Measurements from ENCODE around the gene CTNND1.
"Not testable (repeated sequence)": the region's sequence is repeated elsewhere in the genome, so short reads cannot be mapped to it uniquely, and the experiment has no call there.

Gene CTNND1, protein sequence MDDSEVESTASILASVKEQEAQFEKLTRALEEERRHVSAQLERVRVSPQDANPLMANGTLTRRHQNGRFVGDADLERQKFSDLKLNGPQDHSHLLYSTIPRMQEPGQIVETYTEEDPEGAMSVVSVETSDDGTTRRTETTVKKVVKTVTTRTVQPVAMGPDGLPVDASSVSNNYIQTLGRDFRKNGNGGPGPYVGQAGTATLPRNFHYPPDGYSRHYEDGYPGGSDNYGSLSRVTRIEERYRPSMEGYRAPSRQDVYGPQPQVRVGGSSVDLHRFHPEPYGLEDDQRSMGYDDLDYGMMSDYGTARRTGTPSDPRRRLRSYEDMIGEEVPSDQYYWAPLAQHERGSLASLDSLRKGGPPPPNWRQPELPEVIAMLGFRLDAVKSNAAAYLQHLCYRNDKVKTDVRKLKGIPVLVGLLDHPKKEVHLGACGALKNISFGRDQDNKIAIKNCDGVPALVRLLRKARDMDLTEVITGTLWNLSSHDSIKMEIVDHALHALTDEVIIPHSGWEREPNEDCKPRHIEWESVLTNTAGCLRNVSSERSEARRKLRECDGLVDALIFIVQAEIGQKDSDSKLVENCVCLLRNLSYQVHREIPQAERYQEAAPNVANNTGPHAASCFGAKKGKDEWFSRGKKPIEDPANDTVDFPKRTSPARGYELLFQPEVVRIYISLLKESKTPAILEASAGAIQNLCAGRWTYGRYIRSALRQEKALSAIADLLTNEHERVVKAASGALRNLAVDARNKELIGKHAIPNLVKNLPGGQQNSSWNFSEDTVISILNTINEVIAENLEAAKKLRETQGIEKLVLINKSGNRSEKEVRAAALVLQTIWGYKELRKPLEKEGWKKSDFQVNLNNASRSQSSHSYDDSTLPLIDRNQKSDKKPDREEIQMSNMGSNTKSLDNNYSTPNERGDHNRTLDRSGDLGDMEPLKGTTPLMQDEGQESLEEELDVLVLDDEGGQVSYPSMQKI

DNA sequence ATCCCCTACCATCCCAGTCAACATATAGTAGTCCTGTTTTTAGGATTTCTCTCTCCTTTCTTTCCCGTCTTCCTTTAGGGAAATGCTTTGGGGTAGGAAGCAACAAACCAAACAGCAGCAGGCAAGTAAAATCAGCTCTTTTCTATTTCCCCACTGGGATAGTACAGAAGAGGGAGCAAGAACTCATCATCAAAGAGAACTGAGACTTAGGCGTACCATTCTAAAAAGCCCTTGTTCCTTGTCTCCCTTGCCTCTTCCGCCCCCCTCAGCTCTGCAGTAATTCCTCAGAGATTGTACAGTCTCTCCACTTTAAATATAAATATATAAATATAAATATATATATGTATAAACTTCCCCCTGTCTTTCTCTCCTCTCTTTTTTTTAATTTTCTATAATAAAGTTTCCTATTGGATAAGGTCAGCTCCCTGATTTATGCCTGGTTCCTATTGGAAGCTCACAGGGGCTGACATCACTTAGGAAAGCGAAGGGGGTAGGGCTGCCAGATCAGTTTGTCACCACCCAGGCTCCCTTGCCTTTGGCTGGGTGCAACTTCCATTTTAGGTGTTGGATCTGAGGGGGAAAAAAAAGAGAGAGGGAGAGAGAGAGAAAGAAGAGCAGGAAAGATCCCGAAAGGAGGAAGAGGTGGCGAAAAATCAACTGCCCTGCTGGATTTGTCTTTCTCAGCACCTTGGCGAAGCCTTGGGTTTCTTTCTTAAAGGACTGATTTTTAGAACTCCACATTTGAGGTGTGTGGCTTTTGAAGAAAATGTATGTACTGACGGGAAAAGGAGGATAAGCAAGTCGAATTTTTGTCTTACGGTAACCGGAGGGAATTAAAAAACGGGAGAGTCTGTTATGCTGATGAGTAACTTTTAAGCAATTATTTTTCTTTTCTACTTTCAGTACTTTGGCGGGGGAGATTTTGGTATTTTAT lies at the start of gene CTNND1:
TSS of gene CTNND1 (plus strand) at position 502 of the 934 bp plus-strand sequence. CDS start 29,677 bp downstream, outside the sequence.
- peak; percentile 96 for DNase-seq (ENCODE audit: low spot score)

DNA sequence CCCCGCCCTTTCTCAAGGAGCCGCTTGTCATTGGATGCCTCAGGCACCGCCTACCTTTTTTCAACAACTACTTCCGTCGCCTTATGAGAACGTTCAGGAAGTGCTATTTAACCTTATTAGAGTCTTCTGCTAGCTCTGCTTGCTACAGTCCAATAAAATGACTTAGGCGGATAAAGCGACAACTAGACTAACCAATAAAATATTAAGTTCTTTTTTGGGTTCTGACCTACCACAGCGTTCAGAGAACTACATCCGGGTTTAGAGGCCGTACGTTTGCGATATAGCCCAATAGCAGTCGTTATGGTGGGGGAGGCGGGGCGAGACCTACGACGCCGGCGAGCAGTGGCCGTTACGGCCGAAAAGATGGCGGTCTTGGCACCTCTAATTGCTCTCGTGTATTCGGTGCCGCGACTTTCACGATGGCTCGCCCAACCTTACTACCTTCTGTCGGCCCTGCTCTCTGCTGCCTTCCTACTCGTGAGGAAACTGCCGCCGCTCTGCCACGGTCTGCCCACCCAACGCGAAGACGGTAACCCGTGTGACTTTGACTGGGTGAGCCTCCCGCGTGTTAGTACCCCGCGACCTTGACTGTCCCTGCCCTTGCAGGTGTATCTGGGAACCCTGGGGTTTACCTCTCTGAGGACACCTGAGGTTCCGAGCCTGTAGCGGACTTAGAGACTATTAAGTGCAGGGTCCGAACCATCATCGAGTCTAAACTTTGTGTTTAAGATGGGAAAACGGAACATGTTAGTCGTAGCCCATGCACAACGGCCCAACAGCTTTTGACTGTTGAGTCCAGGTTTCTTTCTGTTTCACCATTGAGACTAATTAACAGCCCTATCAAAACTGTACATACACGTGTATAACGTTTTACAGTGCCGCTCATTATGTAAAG lies 49.1 kb upstream of the CTNND1 start, which contains the start of gene TMX2:
TSS of gene TMX2 (plus strand) at position 338 of the 895 bp plus-strand sequence. CDS start at position 364, 26 bp downstream.
- DNase-seq (ENCODE audit: low spot score): peak; percentile 95

DNA sequence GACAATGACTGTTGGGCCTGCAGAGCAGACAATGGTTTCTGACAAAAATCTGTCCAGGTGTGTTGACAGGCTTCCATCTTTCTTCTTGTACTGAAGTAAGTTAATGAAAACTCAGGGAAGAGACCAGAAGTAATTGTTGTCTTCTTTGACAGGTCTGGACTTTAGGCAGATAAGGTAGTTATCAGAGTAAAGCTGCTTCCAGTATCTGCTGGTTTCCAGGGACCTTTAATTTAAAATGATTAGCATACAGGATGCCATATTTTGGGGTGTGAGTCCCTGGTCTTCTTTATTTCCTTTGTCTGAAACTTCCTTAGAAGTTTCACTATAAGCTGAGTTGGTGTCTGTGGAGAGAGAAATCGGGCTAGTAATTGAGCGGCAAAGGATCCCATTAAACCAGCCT lies 47.8 kb upstream of the CTNND1 start:
- DNase-seq (ENCODE audit: low spot score): no peak

GRCh38 chr11:57716726-57717125 lies 44.9 kb upstream of the CTNND1 start:
- not testable (repeated sequence) for DNase-seq (ENCODE audit: low spot score)

- no peak for DNase-seq (ENCODE audit: low spot score)
Observed at GRCh38 chr11:57727185-57727584, 34.4 kb upstream of the CTNND1 start.

GRCh38 chr11:57728829-57729228 lies 32.8 kb upstream of the CTNND1 start:
- DNase-seq (ENCODE audit: low spot score): no peak

DNA sequence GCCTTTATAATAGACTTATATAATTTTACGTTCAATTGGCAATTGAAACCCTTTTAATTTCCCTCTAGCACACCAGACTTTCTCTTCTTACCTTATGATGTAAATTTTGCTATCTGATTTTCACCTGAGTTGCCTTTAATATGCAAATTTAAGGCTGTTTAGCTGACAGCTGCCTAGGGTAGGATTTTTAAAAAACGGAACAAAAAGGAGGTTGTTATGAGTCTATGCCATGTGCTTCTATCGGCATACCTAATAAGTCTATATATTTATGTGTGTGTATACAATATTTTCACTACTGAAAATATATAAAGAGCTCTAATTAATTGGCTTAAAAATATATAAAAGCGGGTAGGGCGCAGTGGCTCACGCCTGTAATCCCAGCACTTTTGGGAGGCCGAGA lies 32.1 kb upstream of the CTNND1 start:
- no peak for DNase-seq (ENCODE audit: low spot score)

DNA sequence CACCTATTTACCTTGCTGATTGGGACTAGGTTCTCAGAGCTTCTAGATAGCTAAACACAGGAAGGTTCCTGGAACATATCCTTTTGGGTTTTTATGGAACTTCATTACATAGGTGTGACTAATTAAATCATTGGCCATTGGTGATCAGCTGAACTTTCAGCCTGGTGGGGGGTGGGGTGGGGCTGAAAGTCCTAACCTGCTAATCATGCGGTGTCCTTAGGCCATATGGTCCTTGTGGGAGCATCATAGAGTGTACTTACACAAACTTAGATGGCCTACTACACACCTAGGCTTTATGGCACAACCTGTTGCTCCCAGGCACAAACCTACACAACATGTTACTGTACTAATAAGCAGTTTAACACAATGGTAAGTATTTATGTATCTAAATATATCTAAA lies 28.9 kb upstream of the CTNND1 start:
- no peak for DNase-seq (ENCODE audit: low spot score)

DNA sequence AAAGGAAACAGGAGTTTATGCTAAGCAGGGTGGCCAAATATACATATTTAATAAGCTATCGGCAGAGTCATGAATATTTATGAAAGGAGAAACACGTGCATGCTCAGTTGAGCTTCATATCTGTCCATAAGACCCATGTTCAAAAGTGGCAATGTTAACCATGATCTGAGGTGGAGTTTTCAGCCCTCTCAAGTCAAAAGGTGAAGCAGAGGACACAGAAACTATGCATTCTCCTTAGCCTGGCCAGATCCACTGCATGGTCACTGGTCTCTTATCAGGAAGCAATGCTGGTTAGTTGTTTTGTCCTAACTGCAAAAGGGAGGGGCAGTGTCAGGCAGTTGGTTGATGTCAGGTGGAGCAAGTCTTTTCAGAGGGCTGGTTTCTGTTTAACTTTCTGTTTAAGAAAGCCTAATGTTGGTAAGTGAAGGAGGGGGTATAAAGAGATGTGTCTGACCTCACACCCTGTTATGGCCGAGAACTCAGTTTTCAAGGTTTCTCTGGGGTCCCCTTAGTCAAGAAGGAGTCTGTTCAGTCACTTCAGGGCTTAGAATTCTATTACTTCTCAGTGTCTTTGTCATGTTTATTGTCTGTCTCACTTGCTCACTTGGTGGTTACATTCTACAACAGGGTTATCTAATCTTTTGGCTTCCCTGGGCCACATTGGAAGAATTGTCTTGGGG lies 25.8 kb upstream of the CTNND1 start:
- DNase-seq (ENCODE audit: low spot score): no peak

DNA sequence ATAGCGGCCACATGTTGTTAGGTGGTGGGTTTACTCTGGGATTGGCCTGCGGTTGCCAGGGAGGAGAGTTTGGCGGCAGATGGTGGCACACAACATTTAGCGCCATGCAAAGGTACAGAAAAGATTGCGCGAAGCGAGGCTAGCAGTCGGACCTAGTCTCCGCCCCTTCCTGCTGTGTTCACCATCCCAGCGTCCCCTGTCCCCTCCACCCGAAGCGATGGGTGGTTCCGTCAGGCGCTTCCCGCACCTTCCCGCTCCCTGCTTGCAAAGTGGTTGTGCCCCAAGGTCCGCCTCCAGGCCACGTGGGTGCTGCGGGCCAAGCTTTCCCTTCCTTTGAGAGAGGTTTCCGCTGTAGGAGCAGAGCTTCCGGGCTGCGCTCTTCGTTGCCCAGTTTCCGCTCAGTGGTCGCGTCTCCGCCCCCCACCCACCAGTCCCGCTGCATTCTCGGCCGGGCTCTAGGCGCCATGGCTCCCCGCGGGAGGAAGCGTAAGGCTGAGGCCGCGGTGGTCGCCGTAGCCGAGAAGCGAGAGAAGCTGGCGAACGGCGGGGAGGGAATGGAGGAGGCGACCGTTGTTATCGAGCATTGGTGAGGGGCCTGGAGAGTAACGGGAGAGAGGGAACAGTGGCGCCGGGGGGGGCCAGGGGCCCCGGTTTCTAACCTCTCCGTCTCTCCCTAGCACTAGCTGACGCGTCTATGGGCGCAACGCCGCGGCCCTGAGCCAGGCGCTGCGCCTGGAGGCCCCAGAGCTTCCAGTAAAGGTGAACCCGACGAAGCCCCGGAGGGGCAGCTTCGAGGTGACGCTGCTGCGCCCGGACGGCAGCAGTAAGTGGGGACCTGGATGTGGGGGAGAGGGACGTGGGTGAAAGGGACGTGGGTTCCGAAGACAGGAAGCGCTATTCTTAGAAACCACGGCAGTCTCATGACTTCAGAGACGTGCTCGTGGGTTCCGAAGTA lies 20.2 kb upstream of the CTNND1 start, which contains the start of gene SELENOH:
TSS of gene SELENOH (plus strand) at position 360 of the 955 bp plus-strand sequence. CDS start at position 465, 105 bp downstream.
- DNase-seq (ENCODE audit: low spot score): peak; percentile 97

- no peak for DNase-seq (ENCODE audit: low spot score)
Observed at GRCh38 chr11:57742087-57742452, 19.5 kb upstream of the CTNND1 start.

DNA sequence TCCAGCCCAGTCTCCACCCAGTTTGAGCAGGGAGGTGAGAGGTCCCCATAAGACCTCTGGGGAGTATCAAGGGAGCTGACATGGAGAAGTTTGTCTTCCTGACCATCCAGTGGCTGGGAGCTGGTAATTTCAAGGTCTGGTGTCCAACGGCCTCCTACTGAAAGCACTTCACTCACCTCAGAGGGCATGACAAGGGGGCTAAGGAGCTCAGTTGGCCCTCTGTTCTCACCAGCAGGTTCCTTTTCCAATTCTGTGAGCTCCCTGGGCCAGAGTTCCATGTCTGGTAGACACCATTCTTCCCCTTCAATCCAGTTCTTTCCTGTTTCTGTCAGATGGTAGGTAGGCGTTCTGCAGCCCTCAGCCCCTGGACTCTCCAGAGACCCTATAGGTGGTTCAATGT lies 17.2 kb upstream of the CTNND1 start:
- no peak for DNase-seq (ENCODE audit: low spot score)

GRCh38 chr11:57745206-57745605 lies 16.4 kb upstream of the CTNND1 start:
- no peak for DNase-seq (ENCODE audit: low spot score)

GRCh38 chr11:57746920-57747319 lies 14.7 kb upstream of the CTNND1 start:
- no peak for DNase-seq (ENCODE audit: low spot score)

DNA sequence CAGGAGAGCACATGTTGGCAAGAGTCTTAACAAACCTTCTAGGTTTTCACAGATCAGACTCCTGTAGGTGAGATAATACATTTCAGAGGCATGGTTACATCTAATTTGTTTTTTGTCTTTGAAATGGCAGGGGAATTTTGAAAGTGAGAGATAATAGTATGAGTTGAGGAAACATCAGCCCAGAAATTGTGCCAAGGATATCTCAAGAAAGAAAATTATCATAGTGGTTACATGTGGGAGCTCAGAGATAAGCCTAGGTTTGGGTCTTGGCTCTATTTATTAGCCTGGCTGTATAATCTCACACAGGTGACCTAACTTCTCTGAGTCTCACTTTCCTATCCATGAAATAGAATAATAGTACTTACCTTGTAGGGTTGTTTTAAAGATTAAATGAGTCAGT lies 10.4 kb upstream of the CTNND1 start:
- DNase-seq (ENCODE audit: low spot score): no peak

DNA sequence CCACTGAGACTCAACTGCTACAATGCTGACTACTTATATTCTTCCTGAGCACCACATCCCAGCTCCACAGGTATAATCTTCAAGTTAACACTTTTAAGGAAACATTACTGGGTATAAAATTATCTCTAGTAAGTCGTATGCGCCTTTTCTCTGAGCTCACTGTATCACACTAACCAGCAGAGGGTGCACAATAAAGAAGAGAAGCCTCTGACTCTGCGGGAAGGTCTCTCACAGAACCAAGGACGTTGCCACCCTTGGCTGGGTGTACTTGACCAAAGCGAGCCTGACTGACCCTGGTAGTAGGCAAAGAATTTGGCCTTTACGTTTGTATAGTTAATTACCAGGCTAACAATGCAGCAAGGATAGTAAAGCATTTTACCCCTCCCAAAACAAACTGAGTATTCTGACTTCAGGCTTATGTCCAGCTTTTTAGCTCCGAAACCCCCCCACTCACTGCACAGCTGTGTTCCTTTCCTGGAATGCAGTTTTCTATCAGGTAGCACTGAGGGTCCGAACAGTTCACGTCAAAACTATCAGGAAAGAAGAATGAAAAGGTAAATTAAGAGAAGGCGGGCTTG lies 9.8 kb upstream of the CTNND1 start, which contains the start of gene BTBD18:
TSS of gene BTBD18 (minus strand) at position 144 of the 578 bp plus-strand sequence. CDS start 631 bp downstream, outside the sequence.
- peak; percentile 45 for DNase-seq (ENCODE audit: low spot score)

DNA sequence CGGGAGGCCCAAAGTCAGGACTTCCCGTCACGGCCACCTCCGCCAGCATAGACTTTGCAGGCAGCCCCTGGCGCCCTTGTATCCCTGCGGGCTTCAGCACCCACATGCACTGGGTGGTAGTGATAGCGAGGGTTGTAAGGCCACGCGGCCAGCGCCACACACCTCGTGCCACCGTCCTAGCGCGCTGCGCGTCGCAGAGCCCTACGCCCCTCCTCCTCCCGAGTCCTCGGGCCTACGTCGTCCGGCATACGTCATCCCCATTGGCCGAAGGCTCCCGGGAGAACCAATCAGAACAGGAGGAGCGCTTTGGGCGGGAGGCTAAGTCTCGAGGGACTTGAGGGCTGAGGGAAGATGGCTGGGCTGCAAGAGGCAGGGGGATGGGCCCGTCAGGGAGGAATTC lies 8.6 kb upstream of the CTNND1 start:
- DNase-seq (ENCODE audit: low spot score): no peak

- DNase-seq (ENCODE audit: low spot score): no peak
Observed at GRCh38 chr11:57758174-57758573, 3.4 kb upstream of the CTNND1 start.
